Stimulated activated CD4-positive, alpha-beta T cell treated with anti-CD3 and anti-CD28 coated beads, Interleukin-15, amount 100 ng/mL, for 48 hours (primary cell): ENCODE results near the gene FRG2.
"Not testable (repeated sequence)": the region's sequence is repeated elsewhere in the genome, so short reads cannot be mapped to it uniquely, and the experiment has no call there.

Source experiments
- DNase-seq, 2 donors: peaks; one replicate each; pipeline ENCODE4 v3.0.0-alpha.2; 2020; ENCODE audit warnings: low read depth in 2 of 2

FRG2 gene

GRCh38 chr4:190027156-190027555 lies at the start of gene FRG2:
FRG2 (minus strand) TSS chr4:190027256; CDS start chr4:190027204, 52 bp downstream.
- DNase-seq, result not testable (repeated sequence)

GRCh38 chr4:190068351-190068750 lies 41.3 kb upstream of the FRG2 start:
- DNase-seq, result not testable (repeated sequence)

GRCh38 chr4:190064805-190065204 lies 37.7 kb upstream of the FRG2 start:
- not testable (repeated sequence) for DNase-seq

- not testable (repeated sequence) for DNase-seq
Observed at GRCh38 chr4:190064342-190064741, 37.3 kb upstream of the FRG2 start, which contains the start of gene DBET. DBET (plus strand) TSS chr4:190064502.

- DNase-seq, result not testable (repeated sequence)
Observed at GRCh38 chr4:190058997-190059396, 31.9 kb upstream of the FRG2 start.

DNA sequence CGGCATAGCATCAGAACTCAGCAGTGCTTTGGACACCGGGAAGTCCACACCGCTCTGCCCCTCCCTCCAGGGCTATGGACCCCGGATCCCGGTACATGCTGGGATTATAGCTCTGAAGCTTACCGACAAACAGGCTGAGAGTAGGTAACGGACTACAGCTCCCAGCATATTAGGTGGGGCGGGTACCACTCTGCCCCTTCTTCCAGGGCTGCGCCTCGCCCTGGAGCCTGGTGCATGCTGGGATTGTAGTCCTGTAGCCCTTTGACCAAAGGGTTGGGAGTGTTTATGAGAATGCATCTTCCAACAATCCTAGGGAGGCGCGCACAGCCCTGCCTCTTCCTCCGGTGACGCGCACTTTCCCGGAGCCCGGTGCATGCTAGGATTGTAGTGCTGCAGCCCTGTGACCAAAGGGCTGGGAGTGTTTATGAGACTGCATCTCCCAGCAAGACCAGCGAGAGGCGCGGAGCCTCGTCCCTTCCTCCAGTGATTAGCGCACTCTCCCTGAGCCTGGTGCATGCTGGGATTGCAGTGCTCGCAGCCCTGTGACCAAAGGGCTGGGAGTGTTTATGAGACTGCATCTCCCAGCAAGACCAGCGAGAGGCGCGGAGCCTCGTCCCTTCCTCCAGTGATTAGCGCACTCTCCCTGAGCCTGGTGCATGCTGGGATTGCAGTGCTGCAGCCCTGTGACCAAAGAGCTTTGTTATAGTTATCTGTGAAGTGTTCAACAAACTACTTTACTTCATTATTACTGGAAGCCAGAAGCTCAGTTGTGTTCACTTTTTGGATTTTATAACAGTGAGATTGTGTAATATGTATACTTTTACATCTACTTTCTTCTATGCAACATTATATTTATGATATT lies 22.6 kb upstream of the FRG2 start:
- DNase-seq, result not testable (repeated sequence)

DNA sequence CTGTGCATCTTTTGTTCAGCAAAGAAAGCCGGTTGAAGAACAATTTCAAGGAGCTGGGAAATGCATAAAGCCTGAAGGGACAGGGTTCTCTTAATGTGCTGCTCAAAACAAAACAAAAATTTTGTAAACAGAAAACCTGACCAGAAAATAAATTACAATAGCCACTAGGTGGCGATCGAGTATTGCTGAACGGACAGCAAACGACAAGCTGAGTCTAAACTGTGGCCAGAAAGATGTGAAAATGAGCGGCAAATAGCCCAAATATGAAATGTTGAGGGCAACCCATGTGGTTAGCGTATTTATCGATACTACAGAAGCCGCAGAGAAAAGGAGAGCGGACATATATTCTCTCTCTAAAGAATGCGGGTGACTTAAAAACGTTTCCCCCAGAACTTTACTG lies 20.6 kb upstream of the FRG2 start:
- DNase-seq, result not testable (repeated sequence)

- not testable (repeated sequence) for DNase-seq
Observed at GRCh38 chr4:190040873-190041272, 13.8 kb upstream of the FRG2 start.

DNA sequence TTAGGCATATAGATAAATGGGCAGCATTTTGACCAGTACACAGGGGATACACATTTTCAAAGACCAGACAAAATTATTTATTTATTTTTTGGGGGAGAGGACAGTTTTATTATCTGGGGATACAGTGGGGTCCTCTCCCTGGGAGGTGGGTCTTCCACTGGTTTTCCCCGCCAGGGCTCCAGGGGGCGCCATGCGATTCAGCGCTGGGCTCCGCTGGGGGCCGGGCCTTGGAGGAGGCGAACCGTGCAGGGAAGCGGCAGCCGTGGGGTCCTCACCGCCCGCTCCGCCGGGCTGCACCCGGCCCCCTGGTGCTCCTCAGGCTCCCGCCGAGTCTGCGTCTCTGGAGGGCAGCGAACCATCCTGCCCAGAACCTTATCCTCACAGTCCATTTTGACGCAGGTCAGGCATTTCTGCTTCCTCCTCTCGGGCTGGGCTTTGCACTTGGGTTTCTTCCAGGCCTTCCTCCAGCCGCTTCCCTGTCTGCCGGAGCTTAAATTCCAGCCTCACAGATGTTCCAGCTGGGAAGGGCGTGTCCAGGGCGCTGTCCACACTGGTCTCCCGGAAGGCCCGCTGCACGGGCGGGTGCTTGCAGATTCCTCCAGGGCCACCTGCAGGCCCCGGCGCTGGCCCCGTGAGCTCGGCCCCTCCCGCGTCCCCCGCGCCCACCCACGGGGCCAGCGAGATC lies 10.8 kb upstream of the FRG2 start:
- DNase-seq, result not testable (repeated sequence)

DNA sequence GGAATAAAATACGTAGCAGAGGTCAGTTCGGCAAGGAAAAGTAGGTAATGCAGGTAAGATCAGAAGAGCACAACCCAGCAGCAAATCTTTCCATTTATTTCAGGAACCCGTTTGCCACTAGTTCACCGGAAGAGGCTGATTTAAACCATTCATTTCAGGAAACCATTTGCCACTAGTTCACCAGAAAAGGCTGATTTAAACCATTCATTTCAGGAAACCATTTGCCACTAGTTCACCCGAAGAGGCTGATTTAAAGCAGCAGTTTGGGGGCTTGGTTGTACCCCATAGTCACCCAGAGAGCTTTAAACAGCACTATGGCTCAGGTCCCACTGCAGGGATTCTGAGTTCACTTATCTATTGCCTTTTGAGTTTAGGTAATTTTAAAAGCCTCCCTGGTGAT lies 4.2 kb upstream of the FRG2 start:
- DNase-seq, result not testable (repeated sequence)

- DNase-seq, result not testable (repeated sequence)
Observed at GRCh38 chr4:190022614-190023281, 4.3 kb downstream of the FRG2 start.

DNA sequence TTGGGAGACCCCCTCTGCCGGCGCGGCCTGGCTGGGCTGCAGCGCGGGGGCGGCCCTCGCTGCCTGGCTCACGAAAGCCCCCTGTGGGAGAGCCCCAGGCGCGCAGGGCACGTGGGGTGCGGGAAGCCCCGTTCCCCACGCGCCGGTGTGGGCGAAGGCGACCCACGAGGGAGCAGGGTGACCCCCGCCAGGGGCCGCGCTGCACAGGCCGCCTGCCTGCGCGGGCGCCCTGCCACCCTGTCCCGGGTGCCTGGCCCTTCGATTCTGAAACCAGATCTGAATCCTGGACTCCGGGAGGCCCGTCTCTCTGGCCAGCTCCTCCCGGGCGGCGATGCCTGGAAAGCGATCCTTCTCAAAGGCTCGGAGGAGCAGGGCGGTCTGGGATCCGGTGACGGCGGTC lies 5.1 kb downstream of the FRG2 start:
- DNase-seq, result not testable (repeated sequence)

GRCh38 chr4:190020790-190021717 lies 6.0 kb downstream of the FRG2 start:
- DNase-seq, result no peak

DNA sequence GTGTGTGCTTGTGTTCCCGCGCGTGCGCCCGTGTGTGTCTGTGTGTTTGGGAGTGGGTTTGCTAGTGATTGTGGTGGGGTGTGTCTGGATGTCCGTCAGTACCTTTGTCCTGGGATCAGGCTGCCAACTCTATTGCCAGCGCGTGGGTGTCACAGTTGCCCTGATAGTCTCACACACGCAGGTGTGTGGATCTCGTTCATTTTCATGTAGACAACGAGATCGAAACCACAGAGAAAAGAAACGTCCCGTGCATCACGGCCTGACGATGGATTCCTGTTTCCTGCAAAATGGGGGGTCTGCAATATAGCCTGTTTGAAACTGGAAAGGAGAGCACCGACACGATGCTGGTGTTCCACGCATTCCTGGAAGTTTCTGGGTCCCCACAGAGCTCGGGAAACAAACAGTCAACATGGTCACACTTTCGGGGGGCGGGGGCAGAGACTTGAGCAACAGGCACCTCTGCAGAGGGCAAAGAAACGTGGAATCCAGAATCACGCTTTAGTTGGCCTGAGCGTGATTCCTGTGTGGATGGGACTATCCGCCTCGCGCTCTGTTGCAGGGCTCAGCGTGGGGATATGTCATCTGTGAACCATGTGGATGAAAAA lies 7.1 kb downstream of the FRG2 start:
- not testable (repeated sequence) for DNase-seq

DNA sequence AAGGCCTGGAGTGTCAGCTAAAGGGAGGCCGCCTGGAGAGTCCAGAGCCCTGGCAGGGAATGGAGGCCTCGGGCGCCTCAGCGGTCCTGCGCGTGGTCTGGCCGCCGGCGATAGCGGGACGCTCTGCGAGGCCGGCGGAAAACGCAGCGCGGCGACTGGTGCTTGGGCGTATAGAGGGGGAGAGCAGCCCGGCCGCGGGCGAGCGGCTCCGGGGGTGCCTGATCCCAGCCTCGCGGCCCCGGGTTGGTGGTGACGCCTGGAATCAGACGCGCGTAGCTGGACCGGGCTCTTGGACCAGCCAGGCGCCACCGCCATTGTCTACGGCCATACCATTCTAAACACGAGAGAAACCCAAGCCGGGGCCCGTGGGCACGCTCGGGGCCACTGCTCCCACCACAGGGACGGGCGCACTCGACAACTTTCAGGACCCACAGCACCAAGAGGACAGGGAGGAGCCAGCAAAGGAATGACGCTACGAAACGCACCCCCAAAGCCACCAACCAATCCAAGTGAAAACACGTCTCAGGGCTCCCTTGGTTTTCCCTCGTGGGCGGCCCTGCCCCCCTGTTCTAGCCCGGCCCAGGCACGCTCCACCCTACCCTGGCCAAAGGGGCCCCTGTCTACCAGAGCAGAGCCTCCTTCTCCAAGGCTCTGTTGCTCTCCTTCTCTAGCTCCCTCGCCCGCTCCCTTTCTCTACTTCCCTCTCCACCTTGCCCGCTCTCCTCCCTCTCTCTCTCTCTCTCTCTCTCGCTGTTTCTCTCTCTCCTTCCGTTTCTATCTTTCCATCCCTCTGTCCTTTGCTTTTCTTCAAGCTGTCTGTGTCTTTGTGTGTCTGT lies 7.8 kb downstream of the FRG2 start:
- no peak for DNase-seq

DNA sequence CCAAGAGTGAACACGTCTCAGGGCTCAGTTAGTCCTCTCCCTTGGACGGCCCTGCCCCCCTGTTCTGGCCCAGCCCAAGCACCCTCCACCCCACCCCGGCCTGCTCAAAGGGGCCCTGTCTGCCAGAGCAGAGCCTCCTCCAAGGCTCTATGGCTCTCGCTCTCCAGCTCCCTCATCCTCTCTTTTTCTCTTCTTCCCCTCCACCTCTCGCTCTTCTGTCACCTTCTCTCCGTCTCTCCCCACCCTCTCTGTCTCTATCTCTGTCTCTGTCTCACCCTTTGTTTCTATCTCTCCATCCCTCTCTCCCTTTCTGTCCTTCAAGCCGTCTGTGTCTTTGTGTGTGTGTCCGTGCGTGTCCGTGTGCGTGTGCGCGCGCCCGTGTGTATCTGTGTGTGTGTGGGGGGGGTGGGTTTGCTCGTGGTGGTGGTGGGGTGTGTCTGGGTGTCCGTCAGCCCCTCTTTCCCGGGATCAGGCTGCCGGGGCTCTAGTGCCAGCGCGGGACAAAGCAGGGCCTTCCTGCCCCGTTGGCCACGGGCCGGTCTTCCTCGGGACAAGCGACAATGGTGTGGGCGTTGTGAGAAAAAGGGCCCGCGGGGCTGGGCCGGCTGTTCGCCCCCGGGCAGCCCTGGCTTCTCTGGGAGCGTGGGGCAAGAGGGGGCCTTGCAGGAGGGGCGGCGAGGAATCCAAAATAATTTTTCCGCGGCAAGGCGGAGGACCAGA lies 8.7 kb downstream of the FRG2 start:
- DNase-seq, result no peak

GRCh38 chr4:190017357-190018200 lies 9.5 kb downstream of the FRG2 start:
- no peak for DNase-seq
